HG02970 (cell line): ENCODE results near the gene MESD.

Experiments used
- ATAC-seq: cut with Tn5 transposase; IDR thresholded peaks from one replicate; pipeline ENCODE4 v1.9.1; 2021; ENCODE audit warnings: mild to moderate bottlenecking, moderate library complexity, moderate number of reproducible peaks; ENCODE audit not compliant: unreplicated experiment, low FRiP score

Gene MESD

DNA sequence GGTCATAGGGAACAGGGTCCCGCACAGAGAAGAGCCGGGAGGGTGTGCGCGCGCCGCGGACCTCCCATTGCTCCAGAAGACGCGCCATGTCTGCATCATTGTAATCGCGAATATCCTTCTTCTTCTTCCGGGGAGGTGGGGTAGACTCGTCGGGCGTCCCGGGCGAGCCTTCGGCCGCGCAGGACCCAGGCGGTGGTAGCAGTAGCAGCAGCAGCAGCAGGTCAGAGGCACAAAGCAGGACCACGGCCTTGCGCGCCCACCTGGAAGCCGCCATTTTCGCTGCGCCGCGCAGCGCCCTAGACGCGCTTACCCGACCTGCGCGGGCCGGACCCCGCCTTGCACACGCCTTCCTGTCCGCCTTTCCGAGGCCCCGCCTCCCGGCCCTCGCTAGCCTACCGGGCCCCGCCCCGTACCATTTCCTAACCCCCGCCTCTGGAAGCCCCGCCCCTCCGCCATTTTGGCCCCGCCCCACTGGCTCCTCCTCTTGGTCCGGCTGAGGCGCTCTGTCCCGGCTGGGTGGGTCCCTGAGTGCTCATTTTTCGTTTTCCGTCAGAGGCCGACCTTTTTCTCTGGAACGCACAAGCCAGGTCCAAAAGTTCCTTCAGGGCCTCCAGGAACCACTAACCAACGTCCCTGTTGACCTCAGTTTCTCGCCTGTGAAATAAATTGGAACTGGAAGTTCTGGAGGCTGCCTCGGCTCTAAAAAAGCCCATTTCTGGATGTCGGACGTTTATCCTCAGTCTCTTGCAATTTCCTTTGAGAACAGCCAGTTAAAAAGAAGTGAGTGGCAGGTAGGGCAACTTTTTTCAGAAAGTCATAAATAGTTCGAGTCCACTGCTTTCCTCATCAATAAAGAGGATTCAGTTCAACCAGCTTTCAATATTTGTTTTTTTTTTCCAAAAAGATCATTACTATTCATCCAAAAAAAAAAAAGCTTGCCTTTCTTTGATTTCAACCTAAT, at the start of gene MESD:
MESD (minus strand) TSS at position 302 of the 961 bp plus-strand sequence; CDS start at position 274, 28 bp downstream.
- ATAC-seq: peak; percentile 99

DNA sequence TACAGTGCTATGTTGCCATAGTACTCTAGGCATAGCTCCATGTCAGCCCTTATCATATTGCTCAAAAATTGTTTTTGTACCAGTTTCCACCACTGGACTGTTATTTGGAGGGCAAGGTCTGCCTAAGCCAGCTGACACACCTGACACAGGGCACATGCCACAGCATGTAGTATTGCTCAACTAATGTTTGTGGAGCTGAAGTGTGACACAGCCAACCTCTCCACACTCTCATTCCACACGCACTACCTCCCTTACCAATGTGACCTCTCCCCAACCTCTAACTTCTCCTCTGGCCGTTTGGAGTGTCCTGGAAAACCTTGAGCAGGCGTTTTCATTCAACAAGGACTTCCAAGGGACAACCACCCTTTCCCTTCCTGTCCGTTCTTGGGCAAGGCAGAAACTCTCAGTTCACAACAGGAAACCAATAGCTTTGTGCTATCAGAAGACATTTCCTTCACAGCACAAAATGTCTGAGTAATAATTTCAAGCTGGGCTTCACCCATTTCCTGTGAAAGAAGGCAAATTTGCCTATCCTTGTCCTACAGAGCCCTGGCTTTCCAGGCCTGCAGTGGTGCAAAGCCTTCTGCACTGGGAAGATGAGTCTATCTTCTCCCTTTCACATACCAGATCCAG, 49.5 kb upstream of the MESD start:
- ATAC-seq: no peak

- ATAC-seq: no peak
These were observed 48.5 kb upstream of the MESD start for GRCh38 chr15:81037952-81038743.

- no peak for ATAC-seq
These were observed 43.9 kb upstream of the MESD start for GRCh38 chr15:81033508-81033907.

DNA sequence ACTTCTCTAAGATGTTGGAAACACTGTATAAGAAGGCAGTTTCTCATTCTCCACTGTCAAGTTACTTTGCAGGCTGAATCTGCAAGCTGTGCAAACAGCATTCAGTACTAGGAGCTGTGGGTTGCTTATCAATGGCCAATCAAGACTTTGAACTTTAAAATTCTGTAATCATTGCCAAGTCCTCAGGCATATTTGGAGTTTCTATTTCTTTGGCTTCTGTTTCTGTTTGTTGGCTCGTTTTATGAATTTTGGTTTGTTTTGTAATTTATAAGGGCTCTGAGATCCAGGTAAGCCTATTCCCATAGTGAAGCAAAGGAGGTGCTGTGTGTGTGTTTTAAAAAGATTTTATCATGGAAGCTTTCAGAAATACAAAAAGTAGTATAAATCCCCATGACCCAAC, 43.2 kb upstream of the MESD start:
- no peak for ATAC-seq

GRCh38 chr15:81032355-81032754, 42.7 kb upstream of the MESD start:
- no peak for ATAC-seq

DNA sequence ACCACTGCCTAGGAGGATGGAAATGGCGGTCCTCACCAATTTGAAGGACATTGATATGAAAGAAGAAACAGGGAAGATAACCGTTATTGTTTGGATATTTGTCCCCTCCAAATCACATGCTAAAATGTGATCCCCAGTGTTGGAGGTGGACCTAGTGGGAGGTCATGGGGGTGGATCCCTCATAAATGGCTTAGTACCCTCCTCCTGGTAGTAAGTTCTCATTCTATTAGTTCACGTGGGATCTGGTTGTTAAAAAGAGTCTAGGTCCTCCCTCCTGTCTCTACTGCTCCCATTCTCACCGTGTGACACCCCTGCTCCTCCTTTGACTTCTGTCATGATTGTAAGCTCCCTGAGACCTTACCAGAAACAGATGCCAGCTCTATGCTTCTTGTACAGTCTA, 41.6 kb upstream of the MESD start:
- ATAC-seq: no peak

- no peak for ATAC-seq
These were observed 40.7 kb upstream of the MESD start for GRCh38 chr15:81030301-81030750.

DNA sequence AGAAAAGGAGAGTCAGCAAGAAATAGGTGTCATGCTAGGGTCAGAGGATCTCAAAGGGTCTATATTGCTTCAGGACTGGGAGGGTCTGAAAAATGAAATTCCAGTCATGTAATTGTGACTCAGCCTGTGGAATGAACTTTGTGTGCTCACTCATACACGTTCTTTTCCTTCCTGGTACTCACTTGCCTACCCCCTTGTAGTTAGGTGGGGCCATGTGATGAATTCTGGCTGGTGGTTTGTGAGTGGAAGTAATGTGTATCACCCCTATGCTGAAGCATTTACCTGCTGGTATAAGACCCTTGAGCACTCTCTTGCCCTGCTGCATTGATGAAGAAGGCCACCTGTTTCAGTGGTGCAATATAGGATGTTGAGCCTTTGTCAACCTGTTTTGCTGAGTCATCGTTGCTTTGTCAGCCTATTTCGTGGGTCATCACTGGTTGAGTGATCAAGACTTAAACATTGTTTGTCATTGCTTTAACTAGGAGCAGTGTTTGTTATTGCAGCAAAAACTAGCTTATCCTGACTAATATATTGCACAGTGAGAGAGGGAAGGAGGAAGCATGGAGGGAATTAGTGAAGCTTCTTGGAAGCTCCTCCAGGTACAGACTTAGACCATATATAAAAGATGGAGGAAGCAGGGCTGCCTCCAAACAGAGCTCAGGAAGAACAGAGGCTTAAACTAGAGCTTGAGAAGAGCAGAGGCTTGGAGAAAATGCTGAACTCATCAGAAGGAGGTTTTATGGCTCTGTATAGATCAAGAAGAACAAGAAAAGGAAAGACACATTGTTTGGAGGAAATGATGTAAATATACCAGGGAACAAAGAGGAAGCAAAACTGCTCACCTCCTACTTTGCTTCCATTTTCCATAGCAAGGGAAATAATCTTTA, 40.0 kb upstream of the MESD start:
- no peak for ATAC-seq

GRCh38 chr15:81026836-81027599, 37.4 kb upstream of the MESD start:
- ATAC-seq: no peak

DNA sequence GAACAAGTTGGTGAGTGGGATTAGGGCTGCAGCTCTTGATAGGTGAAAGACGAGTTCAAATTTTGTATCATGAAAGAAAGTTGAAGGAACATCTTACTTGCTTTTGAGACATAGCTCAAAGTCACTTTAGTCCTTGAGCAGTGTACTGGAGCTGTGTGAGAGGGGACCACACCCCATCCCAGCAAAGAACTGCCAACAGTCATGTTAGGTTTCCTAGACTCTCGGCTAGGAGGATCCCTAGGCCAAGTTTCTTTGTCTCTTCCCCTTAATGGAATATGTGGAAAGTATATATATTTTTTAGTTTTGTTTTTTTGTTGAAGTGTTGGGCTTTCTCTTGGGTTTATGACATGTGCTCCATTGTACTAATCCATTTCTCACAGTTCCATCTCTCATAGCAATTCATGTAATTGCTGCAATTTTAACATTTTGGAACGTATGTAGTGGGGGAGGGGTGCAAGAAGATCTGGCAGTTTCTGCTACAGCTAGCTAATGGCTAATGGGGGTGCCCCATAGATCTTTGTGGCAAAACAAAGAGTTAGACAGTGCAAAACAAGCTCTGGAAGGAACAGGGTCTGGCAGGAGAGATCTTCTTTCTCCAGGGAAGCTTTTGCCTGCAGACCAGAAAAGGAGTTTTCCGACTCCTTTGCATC, 36.2 kb upstream of the MESD start:
- ATAC-seq: no peak

DNA sequence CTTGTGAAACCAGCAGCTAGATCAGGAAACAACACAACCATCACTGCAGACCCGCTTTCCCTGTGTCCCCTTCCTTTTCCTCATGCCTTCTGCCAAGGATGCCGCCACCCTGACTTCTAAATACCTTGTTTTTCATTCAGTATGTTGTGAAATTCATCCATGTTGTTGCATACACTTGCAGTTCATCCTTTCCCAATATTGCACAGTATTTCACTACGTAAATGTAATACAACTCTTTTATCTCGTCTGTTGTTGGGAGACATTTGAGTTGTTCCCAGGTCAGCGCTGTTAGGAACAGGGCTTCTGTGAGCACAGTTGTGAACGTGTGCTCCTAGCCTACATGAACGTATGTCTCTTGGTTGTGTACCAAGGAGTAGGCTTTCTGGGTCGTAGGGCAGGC, 35.3 kb upstream of the MESD start:
- ATAC-seq: no peak

DNA sequence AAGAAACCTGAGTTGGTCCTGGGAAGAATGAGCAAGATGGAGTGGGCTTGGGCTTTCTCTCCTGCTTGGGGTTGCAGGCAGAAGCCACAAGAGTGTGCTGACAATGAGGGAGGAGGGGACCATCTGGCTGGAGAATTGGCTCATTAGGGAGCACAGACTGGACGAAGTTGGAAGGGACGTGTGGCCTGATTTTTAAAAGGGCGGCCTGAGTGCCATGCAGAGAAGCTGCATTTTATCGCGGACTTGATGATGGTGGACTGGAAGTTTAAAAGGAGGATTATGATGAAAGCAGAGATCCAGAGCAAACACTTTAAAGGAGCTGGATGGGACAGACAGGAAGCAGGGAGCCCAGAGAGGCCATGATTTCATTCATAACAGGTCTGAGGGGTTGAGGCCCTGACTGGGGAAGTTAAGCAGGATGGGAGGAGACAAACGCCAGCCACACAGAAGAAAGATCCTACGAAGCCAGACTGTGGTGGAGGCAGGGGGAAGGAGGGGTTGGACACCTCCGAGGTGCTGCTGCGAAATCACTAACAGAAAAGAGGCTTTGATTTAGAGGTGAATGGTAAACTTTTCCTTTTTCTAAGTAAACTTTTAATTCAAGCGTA, 34.8 kb upstream of the MESD start:
- no peak for ATAC-seq

GRCh38 chr15:81023483-81024264, 34.1 kb upstream of the MESD start:
- ATAC-seq: peak; percentile 89

DNA sequence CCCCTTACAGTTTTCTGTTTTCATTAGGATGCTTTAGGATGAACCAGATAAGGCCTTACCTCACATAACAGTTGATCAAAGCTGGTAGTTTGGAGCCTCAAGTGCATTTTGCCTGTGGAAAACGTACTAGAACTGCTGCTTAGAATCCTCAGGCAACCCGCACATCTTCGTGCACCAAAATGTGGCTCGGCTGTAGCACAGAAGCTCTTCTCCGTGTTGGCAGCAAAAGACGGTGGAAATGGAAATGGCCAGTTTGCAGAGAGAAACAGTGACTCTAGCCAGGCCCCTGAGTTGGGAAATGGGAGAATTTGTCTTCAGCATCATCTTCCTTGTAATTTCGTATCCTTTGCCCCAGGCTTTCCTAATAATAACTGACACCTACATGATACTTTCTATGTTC, 31.7 kb upstream of the MESD start:
- no peak for ATAC-seq

DNA sequence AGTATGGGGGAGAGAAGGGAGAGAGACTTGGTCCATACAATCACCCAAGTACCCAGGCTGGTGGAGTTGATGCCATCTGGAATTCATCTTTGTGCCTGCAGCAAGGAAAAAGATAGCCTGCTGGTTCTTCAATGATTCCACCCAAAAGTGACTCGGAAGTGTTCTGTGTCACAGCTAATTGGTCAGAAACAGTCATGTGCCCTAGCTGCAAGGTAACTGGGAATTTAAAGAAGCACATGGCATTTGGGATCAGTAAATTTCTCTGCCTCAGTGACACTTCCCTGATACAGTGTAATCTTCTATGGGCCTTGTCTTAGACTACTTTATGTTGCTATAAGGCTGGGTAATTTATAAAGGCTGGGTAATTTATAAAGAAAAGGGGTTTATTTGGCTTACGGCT, 28.6 kb upstream of the MESD start:
- no peak for ATAC-seq

- ATAC-seq: no peak
These were observed 27.0 kb upstream of the MESD start for GRCh38 chr15:81016489-81017068.
